Nephron progenitor cell (in vitro differentiated cells): ENCODE measurements around the gene ATXN7L2.

Experiments
- DNase-seq: peaks from one replicate; pipeline ENCODE4 v3.0.0; 2021
- H3K27ac Mint-ChIP-seq: 2 replicates; pipeline ENCODE4 v1.8.0; 2021; ENCODE audit warnings: mild to moderate bottlenecking, moderate library complexity, mixed read lengths
- H3K27me3 Mint-ChIP-seq: 2 replicates; pipeline ENCODE4 v1.8.0; 2021; ENCODE audit warnings: mild to moderate bottlenecking, low read depth, mixed read lengths; ENCODE audit not compliant: poor library complexity
- H3K36me3 Mint-ChIP-seq: 2 replicates; pipeline ENCODE4 v1.8.0; 2021; ENCODE audit warnings: low read depth, mixed read lengths
- H3K4me1 Mint-ChIP-seq: 2 replicates; pipeline ENCODE4 v1.8.0; 2021; ENCODE audit warnings: mixed read lengths
- H3K4me3 Mint-ChIP-seq: 2 replicates; pipeline ENCODE4 v1.8.0; 2021; ENCODE audit warnings: mild to moderate bottlenecking, moderate library complexity, mixed read lengths
- H3K9me3 Mint-ChIP-seq: 2 replicates; pipeline ENCODE4 v1.8.0; 2021; ENCODE audit warnings: mild to moderate bottlenecking, moderate library complexity, mixed read lengths
- TF ChIP-seq, protein P1 (sequence below): fragments of 200-600 bp; sonication (generic); IDR thresholded peaks from 2 replicates; pipeline ENCODE4 v1.5.0; 2021; ENCODE audit warnings: antibody characterized with exemption

The ATXN7L2 gene

DNA sequence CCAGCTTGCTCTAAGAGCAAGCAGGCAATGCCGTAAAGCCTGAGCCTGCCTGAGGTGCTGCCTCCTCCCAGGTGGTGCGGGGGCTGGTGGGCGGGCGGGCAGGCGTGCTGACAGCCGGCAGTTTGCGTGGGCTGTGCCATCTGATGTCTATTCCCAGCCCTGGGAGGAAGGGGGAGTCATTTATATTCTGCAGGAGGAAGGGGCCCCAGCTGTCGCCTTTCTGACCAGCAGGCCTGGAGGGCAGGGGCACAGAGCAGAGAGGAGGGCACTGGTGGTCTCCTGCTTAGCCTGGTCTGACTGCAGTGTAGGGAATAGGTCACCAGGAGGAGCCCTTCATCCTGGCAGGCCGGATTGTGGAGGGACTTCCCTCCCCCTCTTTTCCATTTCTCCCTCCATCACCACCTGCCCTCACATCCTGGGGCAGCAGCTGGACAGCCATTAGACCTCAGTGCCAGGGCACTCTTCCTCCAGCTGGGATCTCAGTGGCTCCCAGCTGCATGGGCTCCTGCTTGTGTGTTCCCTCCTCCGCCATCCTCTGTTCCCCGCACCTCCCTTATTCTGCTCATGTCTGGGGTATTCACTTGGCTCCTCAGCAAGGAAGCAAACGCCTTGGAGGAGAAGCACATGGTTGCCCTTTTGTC, 14.6 kb downstream of the ATXN7L2 start:
- TF ChIP-seq, protein P1, sequence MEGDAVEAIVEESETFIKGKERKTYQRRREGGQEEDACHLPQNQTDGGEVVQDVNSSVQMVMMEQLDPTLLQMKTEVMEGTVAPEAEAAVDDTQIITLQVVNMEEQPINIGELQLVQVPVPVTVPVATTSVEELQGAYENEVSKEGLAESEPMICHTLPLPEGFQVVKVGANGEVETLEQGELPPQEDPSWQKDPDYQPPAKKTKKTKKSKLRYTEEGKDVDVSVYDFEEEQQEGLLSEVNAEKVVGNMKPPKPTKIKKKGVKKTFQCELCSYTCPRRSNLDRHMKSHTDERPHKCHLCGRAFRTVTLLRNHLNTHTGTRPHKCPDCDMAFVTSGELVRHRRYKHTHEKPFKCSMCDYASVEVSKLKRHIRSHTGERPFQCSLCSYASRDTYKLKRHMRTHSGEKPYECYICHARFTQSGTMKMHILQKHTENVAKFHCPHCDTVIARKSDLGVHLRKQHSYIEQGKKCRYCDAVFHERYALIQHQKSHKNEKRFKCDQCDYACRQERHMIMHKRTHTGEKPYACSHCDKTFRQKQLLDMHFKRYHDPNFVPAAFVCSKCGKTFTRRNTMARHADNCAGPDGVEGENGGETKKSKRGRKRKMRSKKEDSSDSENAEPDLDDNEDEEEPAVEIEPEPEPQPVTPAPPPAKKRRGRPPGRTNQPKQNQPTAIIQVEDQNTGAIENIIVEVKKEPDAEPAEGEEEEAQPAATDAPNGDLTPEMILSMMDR: peak; percentile 69
- peaks cover 7% of the 10 kb centered on the region for H3K36me3 Mint-ChIP-seq
- H3K4me3 Mint-ChIP-seq: no peak overlapping the region
- peak; percentile 75 for DNase-seq
- H3K27ac Mint-ChIP-seq: no peak overlapping the region
- H3K9me3 Mint-ChIP-seq: no peaks in the 10 kb centered on the region
- no peaks in the 10 kb centered on the region for H3K27me3 Mint-ChIP-seq
- H3K4me1 Mint-ChIP-seq: peaks cover 66% of the 10 kb centered on the region

DNA sequence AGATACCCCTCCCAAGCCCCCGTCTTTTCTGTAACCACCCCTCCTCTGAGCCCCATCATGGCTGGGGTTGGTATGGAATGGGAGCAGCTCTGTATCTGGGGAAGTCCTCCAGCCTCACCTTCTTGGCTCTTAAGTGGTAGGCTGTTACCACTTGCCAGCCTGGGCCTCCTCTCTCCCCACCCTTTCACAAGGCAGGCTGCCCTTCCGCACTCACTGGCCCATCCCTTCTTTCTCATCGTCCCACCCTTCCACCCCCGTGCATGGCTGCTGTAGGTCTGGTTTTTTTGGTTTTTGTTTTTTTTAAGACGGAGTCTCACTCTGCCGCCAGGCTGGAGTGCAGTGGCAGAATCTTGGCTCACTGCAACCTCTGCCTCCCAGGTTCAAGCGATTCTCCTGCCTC, 15.4 kb downstream of the ATXN7L2 start:
- H3K36me3 Mint-ChIP-seq: peaks cover 7% of the 10 kb centered on the region
- H3K27ac Mint-ChIP-seq: no peak overlapping the region
- no peaks in the 10 kb centered on the region for H3K9me3 Mint-ChIP-seq
- no peaks in the 10 kb centered on the region for H3K27me3 Mint-ChIP-seq
- peaks cover 62% of the 10 kb centered on the region for H3K4me1 Mint-ChIP-seq
- TF ChIP-seq, protein P1: no peak
- H3K4me3 Mint-ChIP-seq: no peak overlapping the region
- no peak for DNase-seq

DNA sequence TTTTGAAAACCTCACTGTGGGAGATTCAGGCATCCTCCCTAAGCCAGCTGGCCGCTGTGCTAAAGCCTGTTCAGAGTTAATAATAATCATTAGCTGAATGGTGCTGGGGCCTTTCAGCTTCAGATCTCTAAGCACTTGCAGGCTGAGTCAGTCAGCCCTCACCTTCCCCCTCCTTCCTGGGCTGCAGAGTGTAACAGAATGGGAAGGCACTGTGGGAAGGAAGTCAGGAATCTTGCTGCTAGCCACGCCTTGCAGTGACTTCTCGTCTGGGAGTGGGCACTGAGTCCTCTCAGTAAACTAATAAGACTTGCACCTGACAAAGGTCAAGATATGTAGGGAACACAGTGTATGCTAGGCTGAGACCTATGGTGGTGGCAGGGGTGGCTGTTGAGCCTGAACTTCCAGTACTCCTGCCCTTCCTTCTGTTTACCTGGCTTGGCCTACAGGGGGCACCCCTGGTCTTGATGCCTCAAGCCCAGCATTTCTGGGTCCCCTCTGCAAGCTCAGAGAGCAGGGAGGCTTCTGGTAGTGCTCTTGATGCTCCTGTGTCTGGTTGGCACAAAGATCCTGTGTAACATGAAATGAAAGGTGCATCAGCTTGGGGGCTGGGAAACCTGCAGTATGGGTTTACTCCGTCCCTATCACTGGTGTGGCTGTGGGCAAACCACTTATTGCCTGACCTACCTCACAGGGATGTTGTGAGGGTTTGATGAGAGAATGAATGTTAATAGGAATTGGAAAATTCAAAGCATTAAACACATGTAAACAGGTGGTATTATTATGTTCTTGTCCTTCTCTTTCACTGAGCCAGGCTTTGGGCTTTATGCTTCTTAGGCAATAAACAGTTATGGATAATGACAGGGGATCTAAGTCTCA, 16.2 kb downstream of the ATXN7L2 start:
- Mint-ChIP-seq H3K27ac (no peak overlapping the region), H3K27me3 (no peaks in the 10 kb centered on the region), H3K4me3 (peak overlapping the region; percentile 32), H3K4me1 (peaks cover 62% of the 10 kb centered on the region), H3K9me3 (no peaks in the 10 kb centered on the region), H3K36me3 (peaks cover 7% of the 10 kb centered on the region)
- TF ChIP-seq, protein P1: peak; percentile 30
- no peak for DNase-seq

DNA sequence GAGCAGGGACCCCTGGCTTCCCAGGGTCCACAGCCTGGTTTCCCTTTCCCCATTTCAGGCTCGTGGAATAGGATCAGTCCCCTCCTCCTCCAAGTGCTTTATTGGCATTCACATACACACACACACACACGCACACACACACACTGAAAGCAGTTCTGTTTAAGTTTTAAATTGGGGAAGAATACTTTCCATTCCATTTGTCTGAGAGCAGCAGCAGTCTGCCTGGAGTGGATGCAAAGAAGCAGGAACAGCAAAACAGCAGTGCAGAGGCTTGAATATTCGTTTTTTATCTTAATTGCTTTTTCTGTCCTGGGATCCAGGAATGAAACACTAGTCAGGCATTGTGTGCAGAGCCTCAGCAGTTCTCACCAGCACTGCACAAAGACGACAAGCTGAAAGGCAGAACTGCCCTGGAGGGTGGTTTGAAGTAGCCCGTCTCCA, 17.3 kb downstream of the ATXN7L2 start:
- Mint-ChIP-seq H3K27ac (no peak overlapping the region), H3K27me3 (peaks cover 4% of the 10 kb centered on the region), H3K4me1 (peaks cover 58% of the 10 kb centered on the region), H3K36me3 (peaks cover 5% of the 10 kb centered on the region), H3K9me3 (no peaks in the 10 kb centered on the region), H3K4me3 (no peak overlapping the region)
- TF ChIP-seq, protein P1: no peak
- no peak for DNase-seq

DNA sequence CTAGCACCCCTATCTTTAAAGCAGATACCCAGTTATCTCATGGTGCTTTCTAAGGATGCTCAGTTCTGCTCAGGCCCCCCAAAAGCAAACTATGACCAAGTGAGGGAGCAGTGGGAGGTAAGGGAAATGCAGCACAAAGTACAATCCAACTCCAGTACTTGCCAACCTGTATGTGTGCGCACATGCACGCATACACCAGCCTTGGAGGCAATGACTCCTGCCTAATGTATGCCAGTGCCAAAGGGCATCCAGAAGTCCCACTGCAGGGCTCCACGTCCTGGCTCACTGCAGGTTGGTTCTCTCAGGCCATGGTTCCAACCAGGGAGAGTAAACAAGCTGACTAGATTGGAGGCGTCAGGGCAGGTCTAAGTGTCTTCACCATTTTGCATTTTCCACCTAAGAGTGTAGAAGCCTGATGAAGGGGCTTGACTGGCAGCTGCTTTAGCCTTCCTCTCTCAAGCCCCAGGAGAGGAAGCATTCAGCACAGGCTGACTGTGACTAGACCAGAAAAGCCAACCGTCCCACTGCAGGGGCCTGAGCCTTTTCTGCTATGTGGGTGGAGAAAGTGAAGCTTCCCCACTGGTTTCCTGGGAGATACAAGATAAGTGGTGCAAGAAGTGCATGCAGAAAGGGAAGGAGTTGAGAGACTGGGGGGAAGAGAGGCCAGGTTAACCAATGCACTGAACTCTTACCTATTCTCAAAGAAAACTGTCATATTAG, 18.1 kb downstream of the ATXN7L2 start:
- no peak overlapping the region for H3K27ac Mint-ChIP-seq

More for the DNA sequence above, 18.1 kb downstream of the ATXN7L2 start:
- DNase-seq: no peak
- peaks cover 12% of the 10 kb centered on the region for H3K27me3 Mint-ChIP-seq
- H3K9me3 Mint-ChIP-seq: no peaks in the 10 kb centered on the region
- peaks cover 58% of the 10 kb centered on the region for H3K4me1 Mint-ChIP-seq
- H3K36me3 Mint-ChIP-seq: no peaks in the 10 kb centered on the region
- TF ChIP-seq, protein P1: no peak
- no peak overlapping the region for H3K4me3 Mint-ChIP-seq
